ENCODE data around the gene SLCO3A1. TPM values are rescaled to one million over a fixed set of nuclear protein-coding genes. Genes with fewer than 3 reads are reported as not detected.
A peak's percentile ranks its signal among the peaks of the same experiment; 100 is the strongest.

Gene SLCO3A1
- total RNA-seq, 1 experiment from 2014 or later = 10.1 TPM

DNA sequence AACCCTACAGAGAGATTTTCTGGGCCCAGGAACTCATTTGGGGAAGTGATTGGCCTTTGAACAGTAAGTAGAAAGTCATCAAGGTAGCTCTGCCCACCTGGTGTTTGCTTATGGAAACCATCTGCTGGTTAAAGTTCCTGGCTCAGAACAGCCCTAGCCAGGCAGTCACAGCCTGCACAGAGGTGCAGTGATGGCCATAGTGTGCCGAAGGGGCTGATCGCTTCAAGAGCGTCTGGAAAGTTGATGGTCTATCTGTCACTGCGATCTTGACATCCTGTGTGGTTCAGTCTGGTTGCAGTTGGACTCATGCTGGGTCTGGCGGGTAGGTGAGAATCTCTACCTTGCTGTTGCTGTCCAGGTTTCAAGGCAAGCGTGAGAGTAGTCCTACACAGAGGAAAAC lies 151.6 kb downstream of the SLCO3A1 start:
- ChIA-PET CTCF (interaction anchor here (0.8 to 1.2 kb wide), 3 partner anchors 16 to 140 kb away, joined by 3 read pairs; no protein-coding TSS in a partner anchor), POLR2A (no interaction called here)
- intact Hi-C loops (cut with micrococcal nuclease) = no loop called here
- DNase-seq (ENCODE audit: unreplicated experiment) = no peak
- H3K36me3 Mint-ChIP-seq (ENCODE audit: insufficient read depth, unreplicated experiment) = no peaks in the 10 kb centered on the region
- H3K27ac Mint-ChIP-seq (ENCODE audit: low read depth, unreplicated experiment) = no peak overlapping the region
- H3K9me3 Mint-ChIP-seq (ENCODE audit: unreplicated experiment) = no peaks in the 10 kb centered on the region
- no peaks in the 10 kb centered on the region for H3K27me3 Mint-ChIP-seq (ENCODE audit: insufficient read depth, unreplicated experiment)
- H3K4me3 Mint-ChIP-seq (ENCODE audit: unreplicated experiment) = no peak overlapping the region
- no TSS peak for BruUV-seq (replicated peaks)
- H3K4me1 Mint-ChIP-seq (ENCODE audit: insufficient read depth, unreplicated experiment) = no peaks in the 10 kb centered on the region
- TF ChIP-seq, protein P1, sequence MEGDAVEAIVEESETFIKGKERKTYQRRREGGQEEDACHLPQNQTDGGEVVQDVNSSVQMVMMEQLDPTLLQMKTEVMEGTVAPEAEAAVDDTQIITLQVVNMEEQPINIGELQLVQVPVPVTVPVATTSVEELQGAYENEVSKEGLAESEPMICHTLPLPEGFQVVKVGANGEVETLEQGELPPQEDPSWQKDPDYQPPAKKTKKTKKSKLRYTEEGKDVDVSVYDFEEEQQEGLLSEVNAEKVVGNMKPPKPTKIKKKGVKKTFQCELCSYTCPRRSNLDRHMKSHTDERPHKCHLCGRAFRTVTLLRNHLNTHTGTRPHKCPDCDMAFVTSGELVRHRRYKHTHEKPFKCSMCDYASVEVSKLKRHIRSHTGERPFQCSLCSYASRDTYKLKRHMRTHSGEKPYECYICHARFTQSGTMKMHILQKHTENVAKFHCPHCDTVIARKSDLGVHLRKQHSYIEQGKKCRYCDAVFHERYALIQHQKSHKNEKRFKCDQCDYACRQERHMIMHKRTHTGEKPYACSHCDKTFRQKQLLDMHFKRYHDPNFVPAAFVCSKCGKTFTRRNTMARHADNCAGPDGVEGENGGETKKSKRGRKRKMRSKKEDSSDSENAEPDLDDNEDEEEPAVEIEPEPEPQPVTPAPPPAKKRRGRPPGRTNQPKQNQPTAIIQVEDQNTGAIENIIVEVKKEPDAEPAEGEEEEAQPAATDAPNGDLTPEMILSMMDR (IDR thresholded peaks at IDR 0.05; ENCODE audit: unreplicated experiment) = no peak

DNA sequence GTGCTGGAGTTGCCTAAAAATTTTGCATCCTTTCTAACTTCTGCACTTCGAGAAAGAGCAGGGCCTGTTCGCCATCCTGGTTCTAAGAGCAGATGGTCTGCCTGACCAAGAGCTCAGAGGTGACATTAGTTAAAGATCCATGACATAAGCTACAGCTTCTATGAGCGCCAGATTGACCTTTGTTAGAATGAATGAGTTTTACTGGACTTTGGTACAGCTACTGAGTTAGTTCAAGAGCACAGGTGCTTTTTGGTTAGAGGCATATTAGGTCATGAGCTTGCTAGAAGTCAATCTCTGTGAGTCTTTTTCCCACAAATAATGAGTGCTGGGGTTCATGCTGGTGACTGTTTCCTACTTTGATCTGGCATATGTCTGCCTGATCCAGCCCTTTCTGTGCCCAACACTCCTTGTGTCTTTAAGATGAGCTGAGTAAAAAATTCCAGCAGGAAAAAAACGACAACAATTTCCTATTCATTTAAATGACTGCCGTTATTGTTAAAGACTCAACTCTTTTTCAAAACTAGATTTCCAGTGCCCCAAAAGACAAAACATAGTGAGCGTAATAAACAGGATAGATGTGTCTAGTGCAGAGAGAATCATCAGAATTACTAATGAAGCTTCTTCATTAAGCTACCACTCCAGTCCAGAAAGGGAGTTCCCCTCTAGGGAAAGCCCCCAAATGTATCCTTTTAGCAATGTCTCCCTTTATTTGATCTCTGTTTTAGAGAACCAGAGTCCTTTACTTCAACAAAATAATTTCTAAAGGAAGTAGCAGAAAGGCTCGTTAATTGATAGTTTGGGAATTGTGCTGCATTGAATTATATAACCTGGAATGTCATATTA lies 152.9 kb downstream of the SLCO3A1 start:
- CTCF ChIA-PET = interaction anchor here (1.2 kb wide), 1 partner anchor 20 kb away, joined by 3 read pairs; no protein-coding TSS in a partner anchor
- no peak overlapping the region for H3K27ac Mint-ChIP-seq (ENCODE audit: low read depth, unreplicated experiment)
- intact Hi-C loops (cut with micrococcal nuclease) = no loop called here
- POLR2A ChIA-PET = interaction anchor here (1.7 kb wide), 1 partner anchor 20 kb away, joined by 4 read pairs; no protein-coding TSS in a partner anchor
- H3K36me3 Mint-ChIP-seq (ENCODE audit: insufficient read depth, unreplicated experiment) = peaks cover 6% of the 10 kb centered on the region
- H3K4me1 Mint-ChIP-seq (ENCODE audit: insufficient read depth, unreplicated experiment) = peaks cover 1% of the 10 kb centered on the region
- TF ChIP-seq, protein P1 (IDR thresholded peaks at IDR 0.05; ENCODE audit: unreplicated experiment) = no peak
- no peaks in the 10 kb centered on the region for H3K27me3 Mint-ChIP-seq (ENCODE audit: insufficient read depth, unreplicated experiment)
- DNase-seq (ENCODE audit: unreplicated experiment) = no peak
- no TSS peak for BruUV-seq (replicated peaks)
- no peaks in the 10 kb centered on the region for H3K9me3 Mint-ChIP-seq (ENCODE audit: unreplicated experiment)
- no peak overlapping the region for H3K4me3 Mint-ChIP-seq (ENCODE audit: unreplicated experiment)

DNA sequence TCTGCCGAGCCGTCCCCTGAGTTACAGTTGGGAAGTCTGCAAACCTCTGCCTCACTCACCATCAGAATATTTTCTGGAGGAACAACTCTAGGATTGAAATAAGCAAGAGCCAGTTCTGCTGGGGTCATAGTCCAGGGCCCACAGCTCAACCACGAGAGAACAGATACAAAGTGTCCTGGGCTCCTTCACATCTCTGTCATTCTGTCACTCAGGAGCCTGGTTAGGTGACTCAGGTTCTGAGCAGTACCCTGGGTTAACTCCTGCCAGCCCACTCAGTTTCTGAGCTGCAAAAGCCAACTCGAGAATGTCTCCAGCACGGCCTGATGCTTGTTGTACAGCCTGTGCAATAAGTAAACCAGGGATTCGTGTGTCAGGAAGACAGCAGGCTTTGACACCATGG lies 155.7 kb downstream of the SLCO3A1 start:
- BruUV-seq (replicated peaks) = no TSS peak
- POLR2A ChIA-PET = interaction anchor here (1.2 kb wide), 1 partner anchor 13 kb away, joined by 4 read pairs; no protein-coding TSS in a partner anchor
- H3K4me1 Mint-ChIP-seq (ENCODE audit: insufficient read depth, unreplicated experiment) = peaks cover 9% of the 10 kb centered on the region
- no peak for DNase-seq (ENCODE audit: unreplicated experiment)
- TF ChIP-seq, protein P1 (IDR thresholded peaks at IDR 0.05; ENCODE audit: unreplicated experiment) = no peak
- H3K36me3 Mint-ChIP-seq (ENCODE audit: insufficient read depth, unreplicated experiment) = peaks cover 6% of the 10 kb centered on the region
- no peak overlapping the region for H3K27ac Mint-ChIP-seq (ENCODE audit: low read depth, unreplicated experiment)
- CTCF ChIA-PET = interaction anchor here (0.5 to 1.0 kb wide), 4 partner anchors 11 to 157 kb away, joined by 3 to 6 read pairs (median 3); no protein-coding TSS in a partner anchor
- H3K27me3 Mint-ChIP-seq (ENCODE audit: insufficient read depth, unreplicated experiment) = no peaks in the 10 kb centered on the region
- H3K9me3 Mint-ChIP-seq (ENCODE audit: unreplicated experiment) = no peaks in the 10 kb centered on the region
- intact Hi-C loops (cut with micrococcal nuclease) = no loop called here
- H3K4me3 Mint-ChIP-seq (ENCODE audit: unreplicated experiment) = no peak overlapping the region

DNA sequence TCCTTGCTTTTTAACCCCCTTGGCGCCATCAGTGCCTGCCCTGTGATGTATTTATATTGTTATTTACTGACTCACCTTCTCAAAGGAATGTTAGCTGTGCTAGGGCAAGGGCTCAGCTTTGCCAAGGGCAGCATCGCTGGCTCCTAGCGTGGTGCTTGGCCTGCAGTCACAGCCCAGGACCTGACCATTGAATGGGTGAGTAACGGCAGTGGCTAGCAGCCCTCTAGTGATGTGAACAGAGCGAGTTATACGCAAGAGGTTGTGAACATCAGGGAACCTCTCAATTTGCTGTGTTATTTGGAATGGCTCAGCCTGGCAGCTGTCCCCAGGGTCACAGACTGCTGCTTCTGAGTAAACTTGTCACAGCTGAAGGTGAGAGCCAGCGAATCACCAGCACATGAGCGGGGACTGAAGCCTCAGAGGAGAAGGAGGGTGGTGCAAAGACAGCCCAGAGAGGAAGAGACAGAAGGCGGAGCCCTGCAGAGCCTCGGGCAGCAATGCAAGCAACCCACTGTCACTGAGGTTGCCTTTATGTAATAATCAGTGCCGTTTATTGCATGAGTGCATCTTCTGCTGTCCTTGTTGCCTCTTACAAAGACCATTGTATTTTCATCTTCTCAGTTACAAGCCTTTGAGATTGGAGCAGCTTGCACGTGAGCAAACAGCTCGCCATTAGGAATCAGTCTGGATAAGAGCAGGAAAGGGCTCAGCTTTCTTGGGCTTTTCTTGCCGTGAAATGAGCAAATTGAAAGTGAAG lies 158.3 kb downstream of the SLCO3A1 start:
- peaks cover 6% of the 10 kb centered on the region for H3K36me3 Mint-ChIP-seq (ENCODE audit: insufficient read depth, unreplicated experiment)
- POLR2A ChIA-PET = interaction anchor here (1.0 kb wide), 1 partner anchor 46 kb away, joined by 3 read pairs; no protein-coding TSS in a partner anchor
- peak overlapping the region; percentile 55 for H3K4me3 Mint-ChIP-seq (ENCODE audit: unreplicated experiment)
- no peaks in the 10 kb centered on the region for H3K27me3 Mint-ChIP-seq (ENCODE audit: insufficient read depth, unreplicated experiment)
- H3K9me3 Mint-ChIP-seq (ENCODE audit: unreplicated experiment) = no peaks in the 10 kb centered on the region
- CTCF ChIA-PET = no interaction called here
- no TSS peak for BruUV-seq (replicated peaks)
- intact Hi-C loops (cut with micrococcal nuclease) = loop anchor here (5.0 kb wide), 1 partner anchor 61 kb away; no protein-coding TSS in a partner anchor
- peak overlapping the region; percentile 51 for H3K27ac Mint-ChIP-seq (ENCODE audit: low read depth, unreplicated experiment)
- TF ChIP-seq, protein P1 (IDR thresholded peaks at IDR 0.05; ENCODE audit: unreplicated experiment) = no peak
- peaks cover 9% of the 10 kb centered on the region for H3K4me1 Mint-ChIP-seq (ENCODE audit: insufficient read depth, unreplicated experiment)
- peak; percentile 45 for DNase-seq (ENCODE audit: unreplicated experiment)
